ENCODE measurements around the gene ACSS2. TPM values are rescaled to one million over a fixed set of nuclear protein-coding genes. Genes with fewer than 3 reads are reported as not detected.

Gene ACSS2
- total and polyA plus RNA-seq, 2 of the 8 experiments (the other 6 are each of a cell fraction or from before 2014, with no cell fraction given): 17.7 to 24.2 TPM

DNA sequence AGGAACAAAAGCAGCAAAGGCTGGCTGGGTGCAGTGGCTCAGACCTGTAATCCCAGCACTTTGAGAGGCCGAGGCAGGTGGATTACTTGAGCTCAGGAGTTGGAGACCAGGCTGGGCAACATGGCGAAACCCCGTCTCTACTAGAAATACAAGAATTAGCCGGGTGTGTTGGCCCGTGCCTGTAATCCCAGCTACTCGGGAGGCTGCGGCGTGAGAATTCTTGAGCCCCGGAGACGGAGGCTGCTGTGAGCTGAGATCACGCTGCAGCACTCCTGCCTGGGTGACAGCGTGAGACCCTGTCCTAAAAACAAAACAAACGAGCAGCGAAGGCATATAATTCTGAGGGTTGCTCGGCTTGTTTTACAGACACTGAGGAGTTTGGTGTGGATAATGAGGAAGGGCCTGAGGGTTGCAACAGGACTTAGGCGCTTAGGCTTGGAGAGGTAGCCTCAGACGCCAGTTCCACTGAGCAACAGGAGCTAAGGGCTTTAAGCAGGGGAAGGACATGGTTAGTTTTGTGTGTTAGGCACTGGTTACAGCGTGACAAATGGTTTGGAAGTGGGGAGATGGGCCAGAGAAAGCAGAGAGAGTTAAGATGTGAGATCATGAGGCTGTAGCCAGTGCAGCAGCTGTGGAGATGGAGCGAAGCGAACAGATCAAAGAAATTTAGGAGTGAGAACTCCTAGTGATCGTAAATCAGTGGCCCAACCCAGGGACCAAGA lies 80.5 kb downstream of the ACSS2 start (continued):
- TF ChIP-seq SAP30 (IDR thresholded peaks at IDR 0.05; ENCODE audit: insufficient read depth, insufficient replicate concordance, low read length) (no peak), RNF2 (IDR thresholded peaks at IDR 0.05; ENCODE audit: borderline replicate concordance, low read depth, low read length, missing control alignments, poor library complexity, severe bottlenecking) (no peak), RXRA (IDR thresholded peaks at IDR 0.05; ENCODE audit: insufficient read depth, low read depth, low read length) (no peak), YY1 (IDR thresholded peaks at IDR 0.05; ENCODE audit: low read depth, low read length) (no peak), POLR2A (IDR thresholded peaks at IDR 0.05; ENCODE audit: control extremely low read depth in 1 of 2, low read depth in 2 of 2, low read length in 2 of 2) (no peak)
